HUES6 (cell line): ENCODE measurements around the gene IGLL5.

ENCODE experiments used
- H3K27ac ChIP-seq: 2 replicates; pipeline ENCODE4 v1.7.0; 2013; ENCODE audit warnings: low read depth, mild to moderate bottlenecking, low read length, inconsistent platforms
- H3K27me3 ChIP-seq: 2 replicates; pipeline ENCODE4 v1.6.1; 2013; ENCODE audit warnings: low read length; ENCODE audit not compliant: control insufficient read depth, insufficient read depth
- H3K36me3 ChIP-seq: 2 replicates; pipeline ENCODE4 v1.6.1; 2013; ENCODE audit warnings: low read length; ENCODE audit not compliant: control insufficient read depth, insufficient read depth
- H3K4me1 ChIP-seq: 2 replicates; pipeline ENCODE4 v1.6.1; 2013; ENCODE audit warnings: low read length; ENCODE audit not compliant: control insufficient read depth, insufficient read depth
- H3K4me3 ChIP-seq: 2 replicates; pipeline ENCODE4 v1.5.1; 2013; ENCODE audit warnings: low read depth, low read length
- H3K9ac ChIP-seq: one replicate; pipeline ENCODE4 v1.6.1; 2013; ENCODE audit warnings: mild to moderate bottlenecking, low read length
- H3K9me3 ChIP-seq: 2 replicates; pipeline ENCODE4 v1.6.1; 2013; ENCODE audit warnings: low read depth, low read length; ENCODE audit not compliant: control insufficient read depth, insufficient read depth

IGLL5 gene

DNA sequence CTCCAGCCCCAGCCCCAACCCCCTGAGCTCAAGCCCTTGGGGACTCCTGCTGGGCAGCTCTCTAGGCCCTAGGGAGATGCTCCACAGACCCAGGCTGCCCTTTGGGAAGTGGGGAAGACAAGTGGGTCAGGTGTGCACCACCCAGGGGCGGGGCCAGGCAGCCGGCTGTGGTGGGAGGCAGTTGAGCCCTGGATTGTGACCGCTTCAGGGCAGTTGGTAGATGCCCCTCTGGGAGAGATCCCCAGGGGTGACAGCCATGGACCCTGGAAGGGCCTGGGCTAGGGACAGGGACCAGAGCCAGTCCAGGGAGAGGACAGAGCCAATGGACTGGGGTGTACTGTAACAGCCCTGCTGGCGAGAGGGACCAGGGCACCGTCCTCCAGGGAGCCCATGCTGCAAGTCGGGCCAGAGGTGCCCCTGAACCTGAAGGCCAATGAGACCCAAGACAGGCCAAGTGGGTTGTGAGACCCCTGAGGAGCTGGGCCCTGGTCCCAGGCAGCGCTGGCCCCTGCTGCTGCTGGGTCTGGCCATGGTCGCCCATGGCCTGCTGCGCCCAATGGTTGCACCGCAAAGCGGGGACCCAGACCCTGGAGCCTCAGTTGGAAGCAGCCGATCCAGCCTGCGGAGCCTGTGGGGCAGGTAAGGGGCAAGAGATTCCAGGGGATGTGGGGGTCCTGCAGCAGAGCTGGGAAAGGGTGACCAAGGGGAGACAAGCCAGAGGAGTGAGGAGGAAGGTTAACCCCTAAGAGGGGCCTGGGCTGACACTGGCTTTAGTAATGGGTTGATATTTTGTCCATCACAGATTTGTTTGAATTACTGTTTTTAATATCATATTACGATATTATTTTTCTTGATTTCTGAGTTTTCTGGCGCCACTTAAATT, at the start of gene IGLL5:
Gene IGLL5 (plus strand): TSS at position 196 of the 883 bp plus-strand sequence. CDS start 238 bp downstream, at position 434.
- Histone ChIP-seq H3K4me1 (no peaks in the 10 kb centered on the region), H3K27ac (no peak within 1 kb of the TSS), H3K36me3 (no peaks in the 10 kb centered on the region), H3K9ac (no peak within 1 kb of the TSS), H3K4me3 (no peak within 1 kb of the TSS), H3K9me3 (no peaks in the 10 kb centered on the region), H3K27me3 (peaks cover 73% of the 10 kb centered on the region)

DNA sequence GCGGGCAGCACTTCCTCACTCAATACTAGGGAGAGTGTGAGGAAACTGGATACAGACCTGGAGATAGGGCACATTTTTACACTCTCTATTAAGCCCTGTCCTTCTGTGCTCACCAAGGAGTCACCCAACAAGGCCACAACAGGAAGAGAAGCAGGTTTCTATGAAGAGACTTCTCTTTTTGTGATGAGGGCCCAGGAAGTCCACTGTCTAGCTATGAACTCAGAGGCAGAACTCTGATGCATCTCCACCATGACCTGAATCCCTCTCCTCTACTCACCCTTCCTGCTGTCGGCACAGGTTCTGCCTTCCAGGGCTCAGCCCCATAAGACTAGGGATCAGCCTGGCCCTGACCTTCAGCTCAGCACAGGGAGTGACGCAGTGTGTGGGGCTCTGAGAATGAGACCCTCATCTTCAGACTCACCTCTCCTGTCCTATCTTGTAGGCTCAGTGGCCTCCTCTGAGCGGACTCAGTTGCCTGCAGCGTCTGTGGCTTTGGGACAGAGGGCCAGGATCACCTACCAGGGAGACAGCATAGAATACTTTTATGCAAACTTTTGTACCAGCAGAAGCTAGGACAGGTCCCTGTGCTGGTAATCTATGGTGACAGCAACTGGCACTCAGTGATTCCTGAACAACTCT, 49.3 kb upstream of the IGLL5 start:
- no peak overlapping the region for H3K4me3 ChIP-seq
- H3K9ac ChIP-seq = no peak overlapping the region
- H3K36me3 ChIP-seq = no peaks in the 10 kb centered on the region

DNA sequence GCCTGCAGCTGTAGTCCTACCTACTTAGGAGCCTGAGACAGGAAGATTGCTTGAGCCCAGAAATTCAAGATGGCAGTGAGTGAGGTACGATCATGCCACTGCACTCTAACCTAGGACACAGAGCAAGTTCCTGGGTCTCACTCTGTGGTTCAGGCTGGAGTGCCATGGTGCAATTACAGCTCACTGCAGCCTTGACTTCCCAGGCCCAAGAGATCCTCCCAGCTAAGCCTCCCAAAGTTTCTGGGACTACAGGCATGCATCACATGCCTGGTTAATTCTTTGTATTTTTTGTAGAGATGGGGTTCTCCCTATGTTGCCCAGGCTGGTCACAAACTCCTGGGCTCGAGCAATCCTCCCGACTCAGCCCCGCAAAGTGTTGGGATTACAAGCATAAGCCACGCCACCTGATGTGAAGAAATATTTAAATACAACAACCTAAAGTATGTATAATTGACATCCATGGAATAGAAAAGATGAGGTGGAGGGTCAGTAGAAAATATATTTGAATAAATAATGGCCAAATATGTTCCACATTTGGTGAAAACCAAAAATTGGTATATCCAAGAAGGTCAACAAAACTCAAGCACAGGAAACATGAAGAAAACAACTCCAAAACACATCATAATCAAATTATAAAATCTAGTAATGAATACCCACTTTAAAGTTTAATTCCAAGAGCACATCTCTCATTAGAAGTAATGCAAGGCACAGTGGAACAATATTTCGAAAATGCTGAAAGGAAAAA, 47.9 kb upstream of the IGLL5 start:
- no peaks in the 10 kb centered on the region for H3K9me3 ChIP-seq
- H3K4me3 ChIP-seq = no peak overlapping the region
- no peak overlapping the region for H3K9ac ChIP-seq
- peaks cover 80% of the 10 kb centered on the region for H3K27me3 ChIP-seq
- no peaks in the 10 kb centered on the region for H3K4me1 ChIP-seq
- H3K36me3 ChIP-seq = no peaks in the 10 kb centered on the region
- no peak overlapping the region for H3K27ac ChIP-seq

More for the DNA sequence above, 49.3 kb upstream of the IGLL5 start:
- no peak overlapping the region for H3K27ac ChIP-seq
- H3K27me3 ChIP-seq = peaks cover 84% of the 10 kb centered on the region
- no peaks in the 10 kb centered on the region for H3K4me1 ChIP-seq
- no peaks in the 10 kb centered on the region for H3K9me3 ChIP-seq

DNA sequence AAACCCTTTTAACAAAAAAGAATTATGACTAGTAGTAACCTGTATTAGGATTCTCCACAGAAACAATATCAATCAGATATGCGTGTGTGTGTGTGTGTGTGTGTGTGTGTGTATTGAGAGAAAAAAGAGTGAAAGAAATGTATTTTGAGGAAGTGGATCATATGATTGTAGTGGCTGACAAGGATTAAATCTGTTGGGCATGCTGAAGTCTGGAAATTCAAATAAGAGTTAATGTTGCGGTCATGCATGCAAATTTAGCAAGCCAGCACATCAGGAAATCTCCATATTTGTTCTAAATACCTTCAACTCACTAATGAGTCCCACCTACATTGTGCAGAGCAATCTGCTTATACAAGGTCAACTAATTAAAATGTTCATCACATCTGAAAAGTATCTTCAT, 46.8 kb upstream of the IGLL5 start:
- no peak overlapping the region for H3K4me3 ChIP-seq
- H3K9ac ChIP-seq = no peak overlapping the region
- no peaks in the 10 kb centered on the region for H3K36me3 ChIP-seq
- H3K9me3 ChIP-seq = no peaks in the 10 kb centered on the region
- no peaks in the 10 kb centered on the region for H3K4me1 ChIP-seq
- H3K27ac ChIP-seq = no peak overlapping the region
- peaks cover 79% of the 10 kb centered on the region for H3K27me3 ChIP-seq

DNA sequence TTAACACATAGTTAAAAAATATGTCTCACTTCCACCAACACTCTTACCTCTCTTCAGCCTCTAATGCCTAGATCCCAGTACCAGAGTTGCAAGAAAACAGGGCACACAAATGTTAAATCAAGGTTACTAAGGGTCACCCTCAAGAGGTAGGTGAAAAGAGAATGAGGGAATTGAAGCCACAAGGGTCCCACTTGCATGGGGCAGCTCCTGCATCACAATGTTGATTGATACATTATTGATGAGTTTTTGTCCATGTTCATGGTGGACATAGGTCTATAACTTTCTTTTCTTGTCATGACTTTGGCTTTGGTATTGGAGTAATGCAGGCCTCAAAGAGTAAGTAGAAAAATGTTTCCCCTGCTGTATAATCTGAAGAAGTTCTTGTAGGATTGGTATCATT, 46.0 kb upstream of the IGLL5 start:
- Histone ChIP-seq H3K4me3 (no peak overlapping the region), H3K9me3 (no peaks in the 10 kb centered on the region), H3K4me1 (no peaks in the 10 kb centered on the region), H3K27ac (no peak overlapping the region), H3K27me3 (peaks cover 76% of the 10 kb centered on the region), H3K9ac (no peak overlapping the region), H3K36me3 (no peaks in the 10 kb centered on the region)

- Histone ChIP-seq H3K36me3 (no peaks in the 10 kb centered on the region), H3K4me1 (no peaks in the 10 kb centered on the region), H3K4me3 (no peak overlapping the region), H3K9me3 (no peaks in the 10 kb centered on the region), H3K27me3 (peaks cover 78% of the 10 kb centered on the region), H3K9ac (no peak overlapping the region), H3K27ac (no peak overlapping the region)
Observed at GRCh38 chr22:22842085-22842484, 45.5 kb upstream of the IGLL5 start.

- no peaks in the 10 kb centered on the region for H3K9me3 ChIP-seq
- H3K27ac ChIP-seq = no peak overlapping the region
- H3K36me3 ChIP-seq = no peaks in the 10 kb centered on the region
- no peak overlapping the region for H3K4me3 ChIP-seq
- no peaks in the 10 kb centered on the region for H3K4me1 ChIP-seq
- H3K9ac ChIP-seq = no peak overlapping the region
- peaks cover 79% of the 10 kb centered on the region for H3K27me3 ChIP-seq
Observed at GRCh38 chr22:22843848-22844247, 43.8 kb upstream of the IGLL5 start.

DNA sequence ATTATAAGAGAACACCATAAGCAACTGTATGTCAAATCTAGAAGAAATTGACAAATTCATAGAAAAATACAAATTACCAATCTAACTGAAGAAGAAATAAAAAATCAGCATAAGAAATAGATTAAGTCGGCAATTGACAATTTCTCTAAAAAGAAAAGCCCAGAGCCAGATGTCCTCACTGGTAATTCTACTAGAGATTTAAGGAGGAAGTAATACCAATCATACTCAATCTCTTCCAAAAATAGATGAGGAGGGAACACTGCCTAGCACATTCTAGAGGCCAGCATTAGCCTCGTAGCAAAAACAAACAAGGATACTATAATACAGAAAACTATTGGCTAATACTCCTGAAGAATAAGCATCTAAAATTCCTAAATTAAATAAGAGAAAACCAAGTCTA, 40.4 kb upstream of the IGLL5 start:
- Histone ChIP-seq H3K4me1 (no peaks in the 10 kb centered on the region), H3K9me3 (no peaks in the 10 kb centered on the region), H3K27ac (no peak overlapping the region), H3K4me3 (no peak overlapping the region), H3K27me3 (peaks cover 81% of the 10 kb centered on the region), H3K9ac (no peak overlapping the region), H3K36me3 (no peaks in the 10 kb centered on the region)

DNA sequence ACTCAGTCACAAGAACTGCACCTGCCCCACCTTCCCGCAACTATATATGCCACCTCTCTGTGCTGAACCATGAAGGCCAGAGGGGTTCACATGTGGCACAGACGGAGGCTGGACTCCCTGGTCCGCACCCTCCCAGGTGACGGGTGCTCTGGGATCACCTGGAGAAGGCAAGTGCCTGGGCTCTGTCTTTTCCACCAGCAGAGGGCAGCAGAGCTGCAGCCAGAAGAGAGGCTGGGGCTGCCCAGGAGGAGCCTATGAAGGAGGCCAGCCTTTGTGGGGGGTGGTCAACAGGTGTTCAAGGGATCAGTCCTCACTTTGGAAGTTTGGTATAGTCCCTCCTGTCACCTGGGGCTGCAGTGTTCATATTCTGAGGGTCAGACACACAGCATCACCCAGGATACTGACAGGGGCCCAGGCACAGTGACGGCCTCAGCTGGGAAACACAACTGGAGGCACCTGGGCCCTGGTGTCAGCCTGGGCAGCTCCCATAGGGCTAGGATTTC, 39.2 kb upstream of the IGLL5 start:
- H3K4me3 ChIP-seq = no peak overlapping the region
- H3K9me3 ChIP-seq = no peaks in the 10 kb centered on the region
- no peak overlapping the region for H3K27ac ChIP-seq
- H3K36me3 ChIP-seq = no peaks in the 10 kb centered on the region
- peaks cover 86% of the 10 kb centered on the region for H3K27me3 ChIP-seq
- H3K4me1 ChIP-seq = no peaks in the 10 kb centered on the region
- H3K9ac ChIP-seq = no peak overlapping the region

- H3K36me3 ChIP-seq = no peaks in the 10 kb centered on the region
- no peaks in the 10 kb centered on the region for H3K9me3 ChIP-seq
- H3K27me3 ChIP-seq = peaks cover 88% of the 10 kb centered on the region
- H3K27ac ChIP-seq = no peak overlapping the region
- H3K9ac ChIP-seq = no peak overlapping the region
- H3K4me3 ChIP-seq = no peak overlapping the region
- no peaks in the 10 kb centered on the region for H3K4me1 ChIP-seq
Observed at GRCh38 chr22:22849640-22850610, 37.7 kb upstream of the IGLL5 start.
